HCT116 (cell line): ENCODE results near the gene COL7A1. TPM values are rescaled to one million over a fixed set of nuclear protein-coding genes. Genes with fewer than 3 reads are reported as not detected.

Source experiments
- ATAC-seq: fragments of 200-7000 bp; cut with Tn5 transposase; 2 replicates; pipeline ENCODE4 v1.9.1; 2020; ENCODE audit warnings: mild to moderate bottlenecking, moderate library complexity
- BruUV-seq: library from RNA; stranded (reverse); fragments of 400-500 nt; replicated peaks from 2 replicates; lab custom pipeline; 2021; lab: Mats Ljungman, UMichigan
- CTCF ChIA-PET: fragments of 300-600 bp; sonication (Branson Sonifier 250); formaldehyde crosslinking; loops from one replicate; lab custom pipeline; 2021; ENCODE audit warnings: antibody characterized with exemption; lab: Charles Lee
- POLR2A ChIA-PET: fragments of 300-600, 350-600 bp; sonication (Branson Sonifier 250); formaldehyde crosslinking; loops from one replicate; lab custom pipeline; 2021; ENCODE audit warnings: antibody characterized with exemption; lab: Charles Lee
- RAD21 ChIA-PET, 2 experiments: fragments of 300-600 bp; sonication (Branson Sonifier 250); formaldehyde crosslinking; loops; one replicate each; lab custom pipeline; 2023; ENCODE audit warnings: low total read pairs in 2 of 2; ENCODE audit not compliant: uncharacterized antibody in 2 of 2, unreplicated experiment in 2 of 2, low non-redundant PET in 1 of 2; lab: Charles Lee
- DNase-seq: peaks from one replicate; pipeline ENCODE4 v3.0.0-alpha.2; 2010; ENCODE audit warnings: low read depth, low spot score
- H2AFZ ChIP-seq: fragments of 200-600 bp; shearing (Covaris generic), sonication (generic); 2 replicates; pipeline ENCODE4 v1.6.1; 2017; ENCODE audit warnings: low read depth, mixed run types, mixed read lengths, antibody characterized with exemption, low read length; ENCODE audit not compliant: poor library complexity, severe bottlenecking
- H3K27ac ChIP-seq: 2 replicates; pipeline ENCODE4 v1.5.1; 2012; ENCODE audit warnings: low read depth, low read length
- H3K27me3 ChIP-seq: fragments of 200-600 bp; sonication (generic); 2 replicates; pipeline ENCODE4 v1.6.1; 2016; ENCODE audit warnings: mixed run types, low read length, mixed read lengths; ENCODE audit not compliant: insufficient read depth
- H3K36me3 ChIP-seq, 2 experiments: fragments of 200-500 bp in 1 of 2; fragments of 200-600 bp in 1 of 2; sonication (Bioruptor generic) in 1 of 2; sonication (generic) in 1 of 2; 2 replicates each; pipeline versions ENCODE4 v1.5.1 to v1.6.1; 2014 to 2016; ENCODE audit warnings: low read length in 2 of 2, inconsistent platforms in 1 of 2, mixed read lengths in 1 of 2, mixed run types in 1 of 2; ENCODE audit not compliant: insufficient read depth in 2 of 2, control insufficient read depth in 1 of 2
- H3K4me1 ChIP-seq, 2 experiments: fragments of 200-600 bp in 1 of 2; sonication (generic) in 1 of 2; 2 replicates each; pipeline versions ENCODE4 v1.5.1 to v1.6.1; 2012 to 2017; ENCODE audit warnings: low read length in 2 of 2, inconsistent platforms in 1 of 2, mild to moderate bottlenecking in 1 of 2, mixed read lengths in 1 of 2, mixed run types in 1 of 2, moderate library complexity in 1 of 2; ENCODE audit not compliant: insufficient read depth in 2 of 2, control insufficient read depth in 1 of 2
- H3K4me2 ChIP-seq: fragments of 200-600 bp; sonication (generic); 2 replicates; pipeline ENCODE4 v1.6.1; 2017; ENCODE audit warnings: mixed run types, low read length, mixed read lengths
- H3K4me3 ChIP-seq, 2 experiments: fragments of 200-600 bp in 1 of 2; sonication (generic) in 1 of 2; replicated peaks in 1 of 2; 2 replicates each; pipeline ENCODE4 v1.5.1; 2011 to 2016; ENCODE audit warnings: low read length in 2 of 2, control low read depth in 1 of 2, low read depth in 1 of 2, mild to moderate bottlenecking in 1 of 2, mixed read lengths in 1 of 2, mixed run types in 1 of 2
- H3K79me2 ChIP-seq: fragments of 200-600 bp; sonication (generic); 2 replicates; pipeline ENCODE4 v1.6.1; 2017; ENCODE audit warnings: mild to moderate bottlenecking, mixed run types, low read length, moderate library complexity, mixed read lengths; ENCODE audit not compliant: insufficient read depth
- H3K9ac ChIP-seq: fragments of 200-600 bp; sonication (generic); 2 replicates; pipeline ENCODE4 v1.6.1; 2016; ENCODE audit warnings: low read length, mixed read lengths
- H3K9me2 ChIP-seq: fragments of 200-600 bp; sonication (generic), shearing (Covaris generic); 2 replicates; pipeline ENCODE4 v1.6.1; 2017; ENCODE audit warnings: mixed run types, mild to moderate bottlenecking, moderate library complexity; ENCODE audit not compliant: insufficient read depth
- H3K9me3 ChIP-seq, 2 experiments: fragments of 200-500 bp in 1 of 2; fragments of 200-600 bp in 1 of 2; sonication (Bioruptor generic) in 1 of 2; sonication (generic) in 1 of 2; 2 replicates each; pipeline ENCODE4 v1.6.1; 2014 to 2017; ENCODE audit warnings: low read length in 2 of 2, mixed read lengths in 2 of 2, inconsistent platforms in 1 of 2, low read depth in 1 of 2, mild to moderate bottlenecking in 1 of 2, mixed run types in 1 of 2, moderate library complexity in 1 of 2; ENCODE audit not compliant: control insufficient read depth in 1 of 2, insufficient read depth in 1 of 2
- H4K20me1 ChIP-seq: fragments of 200-600 bp; sonication (generic), shearing (Covaris generic); 2 replicates; pipeline ENCODE4 v1.6.1; 2017; ENCODE audit warnings: mixed run types, mild to moderate bottlenecking, moderate library complexity; ENCODE audit not compliant: insufficient read depth
- CBX3 ChIP-seq: IDR thresholded peaks from 2 replicates; pipeline ENCODE4 v1.6.1; 2012; ENCODE audit warnings: low read depth
- CEBPB ChIP-seq: IDR thresholded peaks from 2 replicates; pipeline ENCODE4 v1.6.1; 2012; ENCODE audit warnings: low read depth
- EGR1 ChIP-seq: IDR thresholded peaks from 2 replicates; pipeline ENCODE4 v1.6.1; 2012; ENCODE audit warnings: low read depth
- EZH2 ChIP-seq: fragments of 200-600 bp; sonication (generic); IDR thresholded peaks from 2 replicates; pipeline ENCODE4 v1.6.1; 2017; ENCODE audit warnings: antibody characterized with exemption, mixed run types
- EZH2phosphoT487 ChIP-seq: fragments of 200-600 bp; IDR thresholded peaks from 2 replicates; pipeline ENCODE4 v1.6.1; 2018; ENCODE audit warnings: antibody characterized with exemption, borderline replicate concordance
- FOSL1 ChIP-seq: IDR thresholded peaks from 2 replicates; pipeline ENCODE4 v1.6.1; 2012; ENCODE audit warnings: low read depth
- RAD21 ChIP-seq: IDR thresholded peaks from 2 replicates; pipeline ENCODE4 v1.6.1; 2012; ENCODE audit warnings: low read depth, mild to moderate bottlenecking
- SIN3A ChIP-seq: IDR thresholded peaks from 2 replicates; pipeline ENCODE4 v1.6.1; 2012; ENCODE audit warnings: low read depth
- SP1 ChIP-seq: IDR thresholded peaks from 2 replicates; pipeline ENCODE4 v1.6.1; 2012; ENCODE audit warnings: low read depth
- TCF7L2 ChIP-seq: IDR thresholded peaks from 2 replicates; pipeline ENCODE4 v1.7.0; 2011; ENCODE audit warnings: borderline replicate concordance, inconsistent platforms; ENCODE audit not compliant: insufficient read depth, insufficient read length; ENCODE audit errors: extremely low read depth
- ZFX ChIP-seq: fragments of 450-650 bp; IDR thresholded peaks from 2 replicates; pipeline ENCODE4 v1.6.1; 2017
- ZNF274 ChIP-seq: fragments of 200-500 bp; sonication (Bioruptor generic); IDR thresholded peaks from 2 replicates; pipeline ENCODE4 v1.6.1; 2014; ENCODE audit warnings: mild to moderate bottlenecking, low read depth, low read length, inconsistent platforms
- intact Hi-C: fragments of 100-400 bp; cut with micrococcal nuclease; formaldehyde crosslinking; loops from 2 replicates; pipeline ENCODE4 v1.10.0; 2022
- total RNA-seq: library from RNA; stranded (reverse); gene quantifications from one replicate; pipeline ENCODE4 v1.2.1, GENCODE V29; 2021; ENCODE audit not compliant: unreplicated experiment
- TF ChIP-seq, protein P1 (sequence below): IDR thresholded peaks from 2 replicates; pipeline ENCODE4 v1.6.1; 2012
- TF ChIP-seq, protein P2 (sequence below): IDR thresholded peaks from 2 replicates; pipeline ENCODE4 v1.6.1; 2012; ENCODE audit warnings: low read depth

COL7A1 gene
- total RNA-seq, 1 experiment from 2014 or later, result 11.4 TPM

DNA sequence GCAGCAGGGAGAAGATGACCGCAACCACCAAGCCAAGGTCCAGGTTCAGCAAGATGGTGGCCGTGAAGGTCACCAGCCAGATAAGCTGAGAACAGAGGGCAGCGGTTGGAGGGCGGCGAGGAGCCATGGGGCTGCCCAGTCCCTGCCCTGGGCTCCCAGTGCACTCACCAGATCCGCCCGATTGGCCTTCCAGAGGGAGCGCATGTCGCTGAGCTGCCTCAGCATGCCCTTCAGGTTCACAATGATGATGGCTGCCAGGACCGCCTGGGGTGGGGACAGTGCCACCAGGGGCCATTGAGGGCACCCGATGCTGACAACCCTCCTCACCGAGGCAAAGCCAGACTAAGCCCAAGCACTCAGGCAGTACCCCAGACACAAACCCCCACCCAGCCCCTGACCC lies 34.8 kb upstream of the COL7A1 start:
- CTCF ChIA-PET, result no interaction called here
- H3K4me1 ChIP-seq, result peaks cover 5 to 11% of the 10 kb centered on the region in 2 experiments; a peak in 3 of 4 replicates
- TF ChIP-seq RAD21 (no peak), EGR1 (no peak), EZH2 (no peak), TCF7L2 (no peak)

DNA sequence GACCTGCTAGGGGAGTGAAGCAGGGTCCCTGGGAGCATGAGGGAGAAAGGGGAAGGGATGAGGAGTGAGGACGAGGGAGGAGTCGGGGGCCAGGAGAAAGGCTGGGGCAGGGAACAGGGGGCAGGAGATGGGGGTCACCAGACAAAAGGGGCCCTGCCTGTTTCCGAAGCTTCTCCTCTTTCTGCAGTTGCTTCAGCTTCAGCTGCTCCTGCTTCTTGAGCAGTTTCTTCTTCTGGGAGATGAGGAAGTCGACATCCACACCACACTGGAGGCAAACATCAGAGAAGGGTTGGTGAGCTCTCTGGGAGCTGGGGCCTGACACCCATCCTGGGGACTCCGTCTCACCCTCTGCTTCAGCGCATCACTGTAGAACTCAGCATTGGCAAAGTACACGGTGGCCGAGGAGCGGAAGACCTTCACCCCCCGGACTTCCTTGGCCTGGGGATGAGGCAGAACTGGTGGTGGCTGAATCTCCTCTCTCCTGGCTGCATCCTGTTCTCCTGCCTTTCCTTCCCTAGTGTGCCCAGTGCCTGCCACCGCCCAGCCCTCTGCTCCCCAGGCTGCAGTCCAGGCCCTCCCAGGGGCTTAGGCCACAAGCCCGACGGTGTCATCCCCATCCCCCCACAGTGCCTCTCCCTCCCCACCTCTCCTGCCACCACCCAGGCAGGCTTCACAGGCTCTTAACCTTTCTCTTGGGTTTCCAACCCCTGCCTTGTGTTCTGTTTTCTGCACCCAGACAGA lies 33.3 kb upstream of the COL7A1 start:
- RAD21 ChIA-PET, result no interaction called here
- Histone ChIP-seq H2AFZ (no peak overlapping the region), H3K9me3 (no peaks in the 10 kb centered on the region), H3K4me1 (no peaks in the 10 kb centered on the region), H3K4me2 (no peak overlapping the region), H3K36me3 (peaks cover 23 to 44% of the 10 kb centered on the region in 2 experiments; a peak in 3 of 4 replicates), H3K9ac (no peak overlapping the region), H3K4me3 (no peak overlapping the region), H4K20me1 (no peaks in the 10 kb centered on the region), H3K9me2 (no peaks in the 10 kb centered on the region), H3K27ac (no peak overlapping the region), H3K27me3 (no peaks in the 10 kb centered on the region), H3K79me2 (no peaks in the 10 kb centered on the region; the same call in 1 of the 2 replicates)
- DNase-seq (no peak), ATAC-seq (no peak)
- CTCF ChIA-PET, result no interaction called here
- BruUV-seq, result no TSS peak
- intact Hi-C loops, result no loop called here
- POLR2A ChIA-PET, result no interaction called here
- TF ChIP-seq FOSL1, result no peak
- TF ChIP-seq, protein P1, sequence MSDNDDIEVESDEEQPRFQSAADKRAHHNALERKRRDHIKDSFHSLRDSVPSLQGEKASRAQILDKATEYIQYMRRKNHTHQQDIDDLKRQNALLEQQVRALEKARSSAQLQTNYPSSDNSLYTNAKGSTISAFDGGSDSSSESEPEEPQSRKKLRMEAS, result no peak
- no peak for TF ChIP-seq EZH2
- no peak for TF ChIP-seq EGR1
- TF ChIP-seq ZNF274, result no peak
- TF ChIP-seq, protein P2, sequence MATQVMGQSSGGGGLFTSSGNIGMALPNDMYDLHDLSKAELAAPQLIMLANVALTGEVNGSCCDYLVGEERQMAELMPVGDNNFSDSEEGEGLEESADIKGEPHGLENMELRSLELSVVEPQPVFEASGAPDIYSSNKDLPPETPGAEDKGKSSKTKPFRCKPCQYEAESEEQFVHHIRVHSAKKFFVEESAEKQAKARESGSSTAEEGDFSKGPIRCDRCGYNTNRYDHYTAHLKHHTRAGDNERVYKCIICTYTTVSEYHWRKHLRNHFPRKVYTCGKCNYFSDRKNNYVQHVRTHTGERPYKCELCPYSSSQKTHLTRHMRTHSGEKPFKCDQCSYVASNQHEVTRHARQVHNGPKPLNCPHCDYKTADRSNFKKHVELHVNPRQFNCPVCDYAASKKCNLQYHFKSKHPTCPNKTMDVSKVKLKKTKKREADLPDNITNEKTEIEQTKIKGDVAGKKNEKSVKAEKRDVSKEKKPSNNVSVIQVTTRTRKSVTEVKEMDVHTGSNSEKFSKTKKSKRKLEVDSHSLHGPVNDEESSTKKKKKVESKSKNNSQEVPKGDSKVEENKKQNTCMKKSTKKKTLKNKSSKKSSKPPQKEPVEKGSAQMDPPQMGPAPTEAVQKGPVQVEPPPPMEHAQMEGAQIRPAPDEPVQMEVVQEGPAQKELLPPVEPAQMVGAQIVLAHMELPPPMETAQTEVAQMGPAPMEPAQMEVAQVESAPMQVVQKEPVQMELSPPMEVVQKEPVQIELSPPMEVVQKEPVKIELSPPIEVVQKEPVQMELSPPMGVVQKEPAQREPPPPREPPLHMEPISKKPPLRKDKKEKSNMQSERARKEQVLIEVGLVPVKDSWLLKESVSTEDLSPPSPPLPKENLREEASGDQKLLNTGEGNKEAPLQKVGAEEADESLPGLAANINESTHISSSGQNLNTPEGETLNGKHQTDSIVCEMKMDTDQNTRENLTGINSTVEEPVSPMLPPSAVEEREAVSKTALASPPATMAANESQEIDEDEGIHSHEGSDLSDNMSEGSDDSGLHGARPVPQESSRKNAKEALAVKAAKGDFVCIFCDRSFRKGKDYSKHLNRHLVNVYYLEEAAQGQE, result no peak
- no peak for TF ChIP-seq SIN3A
- no peak for TF ChIP-seq ZFX
- TF ChIP-seq CBX3, result no peak
- TF ChIP-seq EZH2phosphoT487, result no peak
- no peak for TF ChIP-seq SP1
- TF ChIP-seq CEBPB, result no peak
- TF ChIP-seq RAD21, result no peak

More for the DNA sequence above, 34.8 kb upstream of the COL7A1 start:
- DNase-seq (no peak), ATAC-seq (no peak)
- H3K9ac ChIP-seq, result no peak overlapping the region
- intact Hi-C loops, result no loop called here
- ChIA-PET POLR2A (no interaction called here), RAD21 (no interaction called here)
- no peaks in the 10 kb centered on the region for H3K9me2 ChIP-seq
- H4K20me1 ChIP-seq, result no peaks in the 10 kb centered on the region
- no peaks in the 10 kb centered on the region for H3K9me3 ChIP-seq
- BruUV-seq, result no TSS peak
- H3K4me2 ChIP-seq, result no peak overlapping the region
- peaks cover 23 to 44% of the 10 kb centered on the region in 2 experiments; a peak in 3 of 4 replicates for H3K36me3 ChIP-seq
- H3K27ac ChIP-seq, result no peak overlapping the region
- H3K27me3 ChIP-seq, result no peaks in the 10 kb centered on the region
- H3K79me2 ChIP-seq, result peaks cover 12% of the 10 kb centered on the region; the same call in 1 of the 2 replicates
- H2AFZ ChIP-seq, result no peak overlapping the region
- H3K4me3 ChIP-seq, result no peak overlapping the region
